OCI-LY7 (cell line): ENCODE measurements around the gene MFAP2.

Experiments
- EZH2phosphoT487 ChIP-seq: fragments of 200-600 bp; sonication (generic); IDR thresholded peaks from 2 replicates; pipeline ENCODE4 v1.6.1; 2018; ENCODE audit warnings: low read depth, borderline replicate concordance, mild to moderate bottlenecking, mixed run types, antibody characterized with exemption, low read length, moderate library complexity, mixed read lengths
- TF ChIP-seq, protein P1 (sequence below): fragments of 200-600 bp; sonication (generic); conservative IDR thresholded peaks from 2 replicates; pipeline ENCODE4 v1.5.1; 2014; ENCODE audit warnings: mild to moderate bottlenecking, antibody characterized with exemption, low read length, moderate library complexity, mixed read lengths

DNA sequence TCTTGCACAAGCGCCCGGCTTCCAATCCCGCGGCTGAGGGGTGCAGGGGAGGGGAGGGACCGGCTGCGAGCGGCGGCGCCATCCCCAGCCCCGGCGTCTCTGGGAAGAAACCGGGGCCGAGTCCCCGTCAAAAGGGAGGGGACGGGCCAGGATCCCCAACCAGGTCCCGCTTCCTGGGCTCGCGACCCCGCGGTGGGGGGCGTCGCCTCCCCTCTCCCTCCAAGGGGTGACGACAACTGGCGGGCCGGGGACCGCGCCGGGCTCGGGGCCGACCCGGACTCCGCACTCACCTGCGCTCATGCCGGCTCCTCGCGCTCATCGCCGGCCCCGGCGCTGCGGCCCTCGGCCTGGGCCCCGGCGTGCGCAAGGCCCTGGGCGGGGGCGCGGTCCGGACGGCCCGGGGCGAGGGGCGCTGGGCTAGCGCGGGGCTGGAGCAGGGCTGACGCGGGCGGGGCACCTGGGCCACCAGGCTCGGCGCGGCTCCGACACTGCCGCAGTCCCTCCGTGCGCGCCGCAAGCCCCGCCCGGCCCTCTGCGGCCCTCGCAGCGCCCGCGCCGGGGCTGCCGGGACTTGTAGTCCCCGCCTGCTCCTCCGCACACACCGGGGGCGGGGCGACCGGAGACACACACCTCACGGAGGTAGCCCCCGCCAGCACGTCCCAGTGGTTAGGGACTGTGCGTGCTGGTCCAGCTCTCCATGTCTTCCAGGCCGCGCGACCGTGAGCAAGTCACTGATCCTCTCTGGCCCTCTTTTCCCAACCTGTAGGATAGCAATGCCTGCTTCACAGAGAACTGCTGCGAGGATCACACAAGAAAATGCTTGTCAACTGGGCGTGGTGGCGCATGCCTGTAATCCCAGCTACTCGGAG, 31.3 kb upstream of the MFAP2 start, which contains the start of gene ATP13A2:
- TF ChIP-seq, protein P1, sequence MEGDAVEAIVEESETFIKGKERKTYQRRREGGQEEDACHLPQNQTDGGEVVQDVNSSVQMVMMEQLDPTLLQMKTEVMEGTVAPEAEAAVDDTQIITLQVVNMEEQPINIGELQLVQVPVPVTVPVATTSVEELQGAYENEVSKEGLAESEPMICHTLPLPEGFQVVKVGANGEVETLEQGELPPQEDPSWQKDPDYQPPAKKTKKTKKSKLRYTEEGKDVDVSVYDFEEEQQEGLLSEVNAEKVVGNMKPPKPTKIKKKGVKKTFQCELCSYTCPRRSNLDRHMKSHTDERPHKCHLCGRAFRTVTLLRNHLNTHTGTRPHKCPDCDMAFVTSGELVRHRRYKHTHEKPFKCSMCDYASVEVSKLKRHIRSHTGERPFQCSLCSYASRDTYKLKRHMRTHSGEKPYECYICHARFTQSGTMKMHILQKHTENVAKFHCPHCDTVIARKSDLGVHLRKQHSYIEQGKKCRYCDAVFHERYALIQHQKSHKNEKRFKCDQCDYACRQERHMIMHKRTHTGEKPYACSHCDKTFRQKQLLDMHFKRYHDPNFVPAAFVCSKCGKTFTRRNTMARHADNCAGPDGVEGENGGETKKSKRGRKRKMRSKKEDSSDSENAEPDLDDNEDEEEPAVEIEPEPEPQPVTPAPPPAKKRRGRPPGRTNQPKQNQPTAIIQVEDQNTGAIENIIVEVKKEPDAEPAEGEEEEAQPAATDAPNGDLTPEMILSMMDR: no peak
- no peak for TF ChIP-seq EZH2phosphoT487
